Skin epidermis (tissue), 12 donors: Measurements from ENCODE around the gene SBF2.

Experiments used
- H3K27ac ChIP-seq, 21 experiments: fragments of 200-600 bp; sonication (generic) in 11 of 21; one replicate each; pipeline ENCODE4 v1.5.0; 2020; ENCODE audit warnings: mild to moderate bottlenecking in 3 of 21, inconsistent platforms in 2 of 21, moderate library complexity in 2 of 21
- H3K4me3 ChIP-seq, 7 experiments: fragments of 200-600 bp; sonication (generic) in 2 of 7; one replicate each; pipeline ENCODE4 v1.5.0; 2020; ENCODE audit warnings: inconsistent platforms in 2 of 7, mild to moderate bottlenecking in 2 of 7, moderate library complexity in 1 of 7

SBF2 gene

GRCh38 chr11:10319702-10320558, 25.9 kb upstream of the SBF2 start:
- Histone ChIP-seq H3K4me3 (no peak overlapping the region), H3K27ac (peak overlapping the region in 1 of 21 experiments; percentile 19)

- H3K4me3 ChIP-seq = no peak overlapping the region
- H3K27ac ChIP-seq = peak overlapping the region in 2 of 21 experiments; percentile 5 to 19
These were observed 24.4 kb upstream of the SBF2 start for GRCh38 chr11:10318527-10318802.

GRCh38 chr11:10317776-10318526, 23.9 kb upstream of the SBF2 start:
- peak overlapping the region in 5 of 21 experiments; percentile 1 to 62 (median 5) for H3K27ac ChIP-seq
- no peak overlapping the region for H3K4me3 ChIP-seq

- Histone ChIP-seq H3K4me3 (no peak overlapping the region), H3K27ac (peak overlapping the region in 5 of 21 experiments; percentile 1 to 62 (median 15))
These were observed 23.2 kb upstream of the SBF2 start for GRCh38 chr11:10317151-10317755.

- no peak overlapping the region for H3K4me3 ChIP-seq
- no peak overlapping the region for H3K27ac ChIP-seq
These were observed 21.1 kb upstream of the SBF2 start for GRCh38 chr11:10315083-10315482.

GRCh38 chr11:10314199-10315072, 20.4 kb upstream of the SBF2 start:
- Histone ChIP-seq H3K4me3 (no peak overlapping the region), H3K27ac (no peak overlapping the region)

- Histone ChIP-seq H3K27ac (no peak overlapping the region), H3K4me3 (no peak overlapping the region)
These were observed 17.8 kb upstream of the SBF2 start for GRCh38 chr11:10311802-10312201.

GRCh38 chr11:10310301-10310841, 16.4 kb upstream of the SBF2 start:
- Histone ChIP-seq H3K27ac (peak overlapping the region in 1 of 21 experiments; percentile 63), H3K4me3 (no peak overlapping the region)

- Histone ChIP-seq H3K4me3 (no peak overlapping the region), H3K27ac (peak overlapping the region in 12 of 21 experiments; percentile 19 to 91 (median 44))
These were observed 15.4 kb upstream of the SBF2 start for GRCh38 chr11:10309163-10310093.

- peak overlapping the region in 18 of 21 experiments; percentile 28 to 91 (median 78) for H3K27ac ChIP-seq
- peak overlapping the region; percentile 52 to 77 (median 65) for H3K4me3 ChIP-seq
These were observed 14.4 kb upstream of the SBF2 start for GRCh38 chr11:10308201-10308954.

- Histone ChIP-seq H3K4me3 (peak overlapping the region; percentile 52 to 77 (median 65)), H3K27ac (peak overlapping the region in 19 of 21 experiments; percentile 28 to 91 (median 77))
These were observed 13.6 kb upstream of the SBF2 start for GRCh38 chr11:10307400-10308200.

- H3K4me3 ChIP-seq = peak overlapping the region; percentile 52 to 77 (median 65)
- H3K27ac ChIP-seq = peak overlapping the region in 19 of 21 experiments; percentile 3 to 91 (median 81)
These were observed 13.0 kb upstream of the SBF2 start for GRCh38 chr11:10307022-10307399.

GRCh38 chr11:10305964-10306918, 12.2 kb upstream of the SBF2 start:
- H3K4me3 ChIP-seq = peak overlapping the region; percentile 52 to 77 (median 65)
- H3K27ac ChIP-seq = peak overlapping the region; percentile 7 to 91 (median 81)

GRCh38 chr11:10305262-10305963, 11.4 kb upstream of the SBF2 start:
- Histone ChIP-seq H3K27ac (peak overlapping the region in 20 of 21 experiments; percentile 35 to 91 (median 81)), H3K4me3 (peak overlapping the region; percentile 52 to 77 (median 65))
